Measurements from ENCODE around the gene HTR1A. TPM values are rescaled to one million over a fixed set of nuclear protein-coding genes. Genes with fewer than 3 reads are reported as not detected.

Gene HTR1A
- total RNA-seq, 2 donors from 2014 or later: not detected

- ATAC-seq (no peak), DNase-seq (no peak)
- no peaks in the 10 kb centered on the region for H3K9me3 ChIP-seq (ENCODE audit: control insufficient read depth, low read length, poor library complexity, severe bottlenecking)
- Mint-ChIP-seq H3K4me1 (no peaks in the 10 kb centered on the region), H3K27ac (no peak overlapping the region), H3K27me3 (no peaks in the 10 kb centered on the region), H3K36me3 (ENCODE audit: low read depth) (no peaks in the 10 kb centered on the region), H3K4me3 (no peak overlapping the region)
Observed at GRCh38 chr5:63953217-63953616, 9.0 kb downstream of the HTR1A start.

GRCh38 chr5:63935103-63935502 is 27.1 kb downstream of the HTR1A start:
- Mint-ChIP-seq H3K4me3 (no peak overlapping the region), H3K27ac (no peak overlapping the region), H3K27me3 (no peaks in the 10 kb centered on the region), H3K36me3 (ENCODE audit: low read depth) (no peaks in the 10 kb centered on the region), H3K4me1 (no peaks in the 10 kb centered on the region)
- no peak for ATAC-seq
- H3K9me3 ChIP-seq (ENCODE audit: control insufficient read depth, low read length, poor library complexity, severe bottlenecking): no peaks in the 10 kb centered on the region
- DNase-seq: no peak

GRCh38 chr5:63931836-63932235 is 30.4 kb downstream of the HTR1A start:
- ATAC-seq: no peak
- H3K27ac Mint-ChIP-seq: no peak overlapping the region
- H3K27me3 Mint-ChIP-seq: no peaks in the 10 kb centered on the region
- no peaks in the 10 kb centered on the region for H3K36me3 Mint-ChIP-seq (ENCODE audit: low read depth)
- DNase-seq: no peak
- H3K9me3 ChIP-seq (ENCODE audit: control insufficient read depth, low read length, poor library complexity, severe bottlenecking): no peaks in the 10 kb centered on the region
- no peak overlapping the region for H3K4me3 Mint-ChIP-seq
- H3K4me1 Mint-ChIP-seq: no peaks in the 10 kb centered on the region

GRCh38 chr5:63928451-63928850 is 33.8 kb downstream of the HTR1A start:
- no peak overlapping the region for H3K4me3 Mint-ChIP-seq
- no peaks in the 10 kb centered on the region for H3K36me3 Mint-ChIP-seq (ENCODE audit: low read depth)
- H3K9me3 ChIP-seq (ENCODE audit: control insufficient read depth, low read length, poor library complexity, severe bottlenecking): no peaks in the 10 kb centered on the region
- DNase-seq (no peak), ATAC-seq (no peak)
- H3K27me3 Mint-ChIP-seq: no peaks in the 10 kb centered on the region
- H3K4me1 Mint-ChIP-seq: no peaks in the 10 kb centered on the region
- no peak overlapping the region for H3K27ac Mint-ChIP-seq

GRCh38 chr5:63923914-63924313 is 38.3 kb downstream of the HTR1A start:
- Mint-ChIP-seq H3K36me3 (ENCODE audit: low read depth) (no peaks in the 10 kb centered on the region), H3K4me1 (no peaks in the 10 kb centered on the region), H3K4me3 (no peak overlapping the region), H3K27me3 (no peaks in the 10 kb centered on the region), H3K27ac (no peak overlapping the region)
- ATAC-seq (no peak), DNase-seq (no peak)
- H3K9me3 ChIP-seq (ENCODE audit: control insufficient read depth, low read length, poor library complexity, severe bottlenecking): no peaks in the 10 kb centered on the region

GRCh38 chr5:63919763-63920478 is 42.3 kb downstream of the HTR1A start:
- no peak for ATAC-seq
- H3K27ac Mint-ChIP-seq: no peak overlapping the region
- no peaks in the 10 kb centered on the region for H3K27me3 Mint-ChIP-seq
- DNase-seq: no peak
- no peaks in the 10 kb centered on the region for H3K9me3 ChIP-seq (ENCODE audit: control insufficient read depth, low read length, poor library complexity, severe bottlenecking)
- no peaks in the 10 kb centered on the region for H3K4me1 Mint-ChIP-seq
- no peak overlapping the region for H3K4me3 Mint-ChIP-seq
- no peaks in the 10 kb centered on the region for H3K36me3 Mint-ChIP-seq (ENCODE audit: low read depth)

- ATAC-seq (no peak), DNase-seq (no peak)
- no peaks in the 10 kb centered on the region for H3K4me1 Mint-ChIP-seq
- H3K9me3 ChIP-seq (ENCODE audit: control insufficient read depth, low read length, poor library complexity, severe bottlenecking): no peaks in the 10 kb centered on the region
- H3K27me3 Mint-ChIP-seq: no peaks in the 10 kb centered on the region
- no peak overlapping the region for H3K4me3 Mint-ChIP-seq
- H3K36me3 Mint-ChIP-seq (ENCODE audit: low read depth): no peaks in the 10 kb centered on the region
- H3K27ac Mint-ChIP-seq: no peak overlapping the region
Observed at GRCh38 chr5:63916786-63917185, 45.5 kb downstream of the HTR1A start.

DNA sequence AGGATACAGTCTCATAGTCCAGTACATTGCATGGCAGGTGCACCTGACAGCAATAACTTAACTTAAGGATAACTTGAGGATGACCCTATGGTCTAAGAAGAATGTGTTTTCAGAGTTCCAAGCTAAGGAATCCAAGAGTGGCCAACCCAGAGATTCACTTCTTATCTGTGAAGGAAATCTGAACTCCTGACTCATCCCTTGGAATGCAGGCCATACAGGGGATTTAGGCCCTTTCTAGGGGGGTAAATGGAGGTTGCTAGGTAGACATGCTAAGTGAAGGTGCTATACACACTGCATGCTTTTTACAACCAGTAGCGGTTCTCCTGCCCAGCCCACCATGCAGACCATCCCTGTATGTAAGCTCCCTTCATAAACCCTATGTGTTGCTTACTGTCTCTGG is 50.4 kb downstream of the HTR1A start:
- no peak overlapping the region for H3K27ac Mint-ChIP-seq
- ATAC-seq: no peak
- H3K36me3 Mint-ChIP-seq (ENCODE audit: low read depth): no peaks in the 10 kb centered on the region
- no peaks in the 10 kb centered on the region for H3K27me3 Mint-ChIP-seq
- no peaks in the 10 kb centered on the region for H3K4me1 Mint-ChIP-seq
- H3K4me3 Mint-ChIP-seq: no peak overlapping the region
- no peak for DNase-seq
- no peaks in the 10 kb centered on the region for H3K9me3 ChIP-seq (ENCODE audit: control insufficient read depth, low read length, poor library complexity, severe bottlenecking)

Other genes with a start within 250 kb of the HTR1A start
- not detected for gene RNF180, start 203.4 kb upstream of the HTR1A start, total RNA-seq

Data from T-helper 17 cell (primary cell).